Neural cell (in vitro differentiated cells): ENCODE data around the gene CARD9. TPM values are rescaled to one million over a fixed set of nuclear protein-coding genes. Genes with fewer than 3 reads are reported as not detected.

ENCODE experiments used
- H2AFZ ChIP-seq: fragments of 200-600, 300-800 bp; sonication (generic), shearing (Covaris generic); 2 replicates; pipeline ENCODE4 v1.6.0; 2014; ENCODE audit warnings: low read depth, mild to moderate bottlenecking, antibody characterized with exemption, low read length, moderate library complexity
- H3F3A ChIP-seq: fragments of 200-600 bp; shearing (Covaris generic); 2 replicates; pipeline ENCODE4 v1.6.1; 2016; ENCODE audit warnings: mild to moderate bottlenecking, moderate library complexity, mixed read lengths, antibody characterized with exemption, low read length; ENCODE audit not compliant: insufficient read depth, poor library complexity, severe bottlenecking
- H3K27ac ChIP-seq: fragments of 200-600, 300-800 bp; sonication (generic), shearing (Covaris generic); 2 replicates; pipeline ENCODE4 v1.5.1; 2014; ENCODE audit warnings: mild to moderate bottlenecking, low read length, moderate library complexity
- H3K27me3 ChIP-seq: fragments of 300-800, 200-600 bp; sonication (generic), shearing (Covaris generic); 2 replicates; pipeline ENCODE4 v1.6.0; 2014; ENCODE audit warnings: mild to moderate bottlenecking, low read depth, low read length, moderate library complexity; ENCODE audit not compliant: insufficient read depth
- H3K36me3 ChIP-seq: fragments of 300-800, 200-600 bp; sonication (generic), shearing (Covaris generic); 2 replicates; pipeline ENCODE4 v1.5.1; 2014; ENCODE audit warnings: mild to moderate bottlenecking, antibody characterized with exemption, low read length, moderate library complexity; ENCODE audit not compliant: insufficient read depth
- H3K4me2 ChIP-seq: fragments of 300-800, 200-600 bp; sonication (generic), shearing (Covaris generic); 2 replicates; pipeline ENCODE4 v1.6.0; 2014; ENCODE audit warnings: mild to moderate bottlenecking, low read length
- H3K4me3 ChIP-seq: fragments of 300-800, 200-600 bp; sonication (generic), shearing (Covaris generic); 2 replicates; pipeline ENCODE4 v1.5.1; 2014; ENCODE audit warnings: mild to moderate bottlenecking, low read length, moderate library complexity
- H3K79me2 ChIP-seq: fragments of 200-600 bp; shearing (Covaris generic); replicated peaks from 2 replicates; pipeline ENCODE4 v1.6.0; 2014; ENCODE audit warnings: mild to moderate bottlenecking, low read length, moderate library complexity; ENCODE audit not compliant: insufficient read depth
- H3K9ac ChIP-seq: fragments of 300-800, 200-600 bp; sonication (generic), shearing (Covaris generic); 2 replicates; pipeline ENCODE4 v1.6.1; 2016; ENCODE audit warnings: mild to moderate bottlenecking, low read length, mixed read lengths
- H3K9me2 ChIP-seq: fragments of 200-600 bp; shearing (Covaris generic); 2 replicates; pipeline ENCODE4 v1.6.1; 2016; ENCODE audit warnings: mild to moderate bottlenecking, low read length, mixed read lengths; ENCODE audit not compliant: insufficient read depth
- H3K9me3 ChIP-seq: fragments of 200-600, 300-800 bp; sonication (generic), shearing (Covaris generic); 2 replicates; pipeline ENCODE4 v1.6.1; 2016; ENCODE audit warnings: mild to moderate bottlenecking, mixed run types, low read length, moderate library complexity, mixed read lengths
- H4K20me1 ChIP-seq: fragments of 200-600 bp; shearing (Covaris generic); 2 replicates; pipeline ENCODE4 v1.6.1; 2016; ENCODE audit warnings: mild to moderate bottlenecking, mixed run types; ENCODE audit not compliant: insufficient read depth
- CTCF ChIP-seq: fragments of 450-650 bp; IDR thresholded peaks from 2 replicates; pipeline ENCODE4 v1.5.1; 2014; ENCODE audit warnings: antibody characterized with exemption, mild to moderate bottlenecking, moderate library complexity; ENCODE audit not compliant: poor library complexity, severe bottlenecking
- EP300 ChIP-seq: fragments of 450-650 bp; conservative IDR thresholded peaks from 2 replicates; pipeline ENCODE4 v1.6.1; 2014; ENCODE audit warnings: antibody characterized with exemption, mild to moderate bottlenecking, moderate library complexity; ENCODE audit not compliant: poor library complexity, severe bottlenecking
- EZH2 ChIP-seq: fragments of 200-600, 300-800 bp; shearing (Covaris generic), sonication (generic); IDR thresholded peaks from 2 replicates; pipeline ENCODE4 v1.6.1; 2014; ENCODE audit warnings: antibody characterized with exemption, low read length, borderline replicate concordance, mild to moderate bottlenecking; ENCODE audit not compliant: insufficient read depth, poor library complexity, severe bottlenecking
- MXI1 ChIP-seq: fragments of 450-650 bp; conservative IDR thresholded peaks from 2 replicates; pipeline ENCODE4 v1.6.1; 2014; ENCODE audit warnings: antibody characterized with exemption, mild to moderate bottlenecking; ENCODE audit not compliant: poor library complexity, severe bottlenecking
- POLR2AphosphoS5 ChIP-seq: IDR thresholded peaks from 2 replicates; pipeline ENCODE4 v1.6.1; 2012
- RAD21 ChIP-seq: fragments of 450-650 bp; conservative IDR thresholded peaks from 2 replicates; pipeline ENCODE4 v1.6.1; 2014; ENCODE audit warnings: antibody characterized with exemption, mild to moderate bottlenecking, moderate library complexity
- SMC3 ChIP-seq: fragments of 450-650 bp; conservative IDR thresholded peaks from 2 replicates; pipeline ENCODE4 v1.6.1; 2014; ENCODE audit warnings: antibody characterized with exemption, mild to moderate bottlenecking, moderate library complexity; ENCODE audit not compliant: poor library complexity
- TAF1 ChIP-seq: IDR thresholded peaks from 2 replicates; pipeline ENCODE4 v1.6.1; 2012; ENCODE audit warnings: low read depth
- polyA plus RNA-seq: library from polyadenylated mRNA; depleted of rRNA; stranded (reverse); fragments of >200 nt; gene quantifications from 2 replicates; pipeline ENCODE4 v1.2.3, GENCODE V29; 2014
- TF ChIP-seq, protein P1 (sequence below): IDR thresholded peaks from 2 replicates; pipeline ENCODE4 v1.6.1; 2012; ENCODE audit warnings: borderline replicate concordance

The CARD9 gene
- polyA plus RNA-seq, 1 donor from 2014 or later: 0.77 TPM

DNA sequence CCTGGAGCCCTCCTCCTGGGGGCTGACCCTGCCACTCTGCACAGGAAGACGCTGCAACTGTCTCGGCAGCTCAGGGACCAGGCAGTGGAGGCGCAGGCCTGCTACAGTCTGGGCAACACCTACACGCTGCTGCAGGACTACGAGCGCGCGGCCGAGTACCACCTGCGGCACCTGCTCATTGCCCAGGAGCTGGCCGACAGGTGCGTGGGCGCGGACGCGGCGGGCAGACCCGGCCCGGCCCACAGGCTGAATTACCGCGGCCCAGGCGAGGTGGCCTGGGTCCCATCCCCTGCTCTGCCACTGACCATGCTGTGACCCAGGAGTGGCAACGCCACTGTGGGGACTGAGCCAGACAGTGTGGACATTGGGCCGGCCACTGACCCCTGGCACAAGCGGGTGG, 35.0 kb downstream of the CARD9 start:
- Histone ChIP-seq H3K36me3 (no peaks in the 10 kb centered on the region), H3K4me3 (no peak overlapping the region), H3K9me2 (no peaks in the 10 kb centered on the region), H2AFZ (no peak overlapping the region), H3K4me2 (no peak overlapping the region), H3K79me2 (no peaks in the 10 kb centered on the region), H3F3A (no peaks in the 10 kb centered on the region), H3K9ac (no peak overlapping the region), H4K20me1 (no peaks in the 10 kb centered on the region), H3K9me3 (no peaks in the 10 kb centered on the region), H3K27ac (no peak overlapping the region), H3K27me3 (no peaks in the 10 kb centered on the region)
- no peak for TF ChIP-seq EP300
- TF ChIP-seq, protein P1, sequence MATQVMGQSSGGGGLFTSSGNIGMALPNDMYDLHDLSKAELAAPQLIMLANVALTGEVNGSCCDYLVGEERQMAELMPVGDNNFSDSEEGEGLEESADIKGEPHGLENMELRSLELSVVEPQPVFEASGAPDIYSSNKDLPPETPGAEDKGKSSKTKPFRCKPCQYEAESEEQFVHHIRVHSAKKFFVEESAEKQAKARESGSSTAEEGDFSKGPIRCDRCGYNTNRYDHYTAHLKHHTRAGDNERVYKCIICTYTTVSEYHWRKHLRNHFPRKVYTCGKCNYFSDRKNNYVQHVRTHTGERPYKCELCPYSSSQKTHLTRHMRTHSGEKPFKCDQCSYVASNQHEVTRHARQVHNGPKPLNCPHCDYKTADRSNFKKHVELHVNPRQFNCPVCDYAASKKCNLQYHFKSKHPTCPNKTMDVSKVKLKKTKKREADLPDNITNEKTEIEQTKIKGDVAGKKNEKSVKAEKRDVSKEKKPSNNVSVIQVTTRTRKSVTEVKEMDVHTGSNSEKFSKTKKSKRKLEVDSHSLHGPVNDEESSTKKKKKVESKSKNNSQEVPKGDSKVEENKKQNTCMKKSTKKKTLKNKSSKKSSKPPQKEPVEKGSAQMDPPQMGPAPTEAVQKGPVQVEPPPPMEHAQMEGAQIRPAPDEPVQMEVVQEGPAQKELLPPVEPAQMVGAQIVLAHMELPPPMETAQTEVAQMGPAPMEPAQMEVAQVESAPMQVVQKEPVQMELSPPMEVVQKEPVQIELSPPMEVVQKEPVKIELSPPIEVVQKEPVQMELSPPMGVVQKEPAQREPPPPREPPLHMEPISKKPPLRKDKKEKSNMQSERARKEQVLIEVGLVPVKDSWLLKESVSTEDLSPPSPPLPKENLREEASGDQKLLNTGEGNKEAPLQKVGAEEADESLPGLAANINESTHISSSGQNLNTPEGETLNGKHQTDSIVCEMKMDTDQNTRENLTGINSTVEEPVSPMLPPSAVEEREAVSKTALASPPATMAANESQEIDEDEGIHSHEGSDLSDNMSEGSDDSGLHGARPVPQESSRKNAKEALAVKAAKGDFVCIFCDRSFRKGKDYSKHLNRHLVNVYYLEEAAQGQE: no peak
- TF ChIP-seq POLR2AphosphoS5: no peak
- TF ChIP-seq TAF1: no peak
- TF ChIP-seq EZH2: no peak
- no peak for TF ChIP-seq RAD21
- no peak for TF ChIP-seq CTCF
- no peak for TF ChIP-seq MXI1
- no peak for TF ChIP-seq SMC3

DNA sequence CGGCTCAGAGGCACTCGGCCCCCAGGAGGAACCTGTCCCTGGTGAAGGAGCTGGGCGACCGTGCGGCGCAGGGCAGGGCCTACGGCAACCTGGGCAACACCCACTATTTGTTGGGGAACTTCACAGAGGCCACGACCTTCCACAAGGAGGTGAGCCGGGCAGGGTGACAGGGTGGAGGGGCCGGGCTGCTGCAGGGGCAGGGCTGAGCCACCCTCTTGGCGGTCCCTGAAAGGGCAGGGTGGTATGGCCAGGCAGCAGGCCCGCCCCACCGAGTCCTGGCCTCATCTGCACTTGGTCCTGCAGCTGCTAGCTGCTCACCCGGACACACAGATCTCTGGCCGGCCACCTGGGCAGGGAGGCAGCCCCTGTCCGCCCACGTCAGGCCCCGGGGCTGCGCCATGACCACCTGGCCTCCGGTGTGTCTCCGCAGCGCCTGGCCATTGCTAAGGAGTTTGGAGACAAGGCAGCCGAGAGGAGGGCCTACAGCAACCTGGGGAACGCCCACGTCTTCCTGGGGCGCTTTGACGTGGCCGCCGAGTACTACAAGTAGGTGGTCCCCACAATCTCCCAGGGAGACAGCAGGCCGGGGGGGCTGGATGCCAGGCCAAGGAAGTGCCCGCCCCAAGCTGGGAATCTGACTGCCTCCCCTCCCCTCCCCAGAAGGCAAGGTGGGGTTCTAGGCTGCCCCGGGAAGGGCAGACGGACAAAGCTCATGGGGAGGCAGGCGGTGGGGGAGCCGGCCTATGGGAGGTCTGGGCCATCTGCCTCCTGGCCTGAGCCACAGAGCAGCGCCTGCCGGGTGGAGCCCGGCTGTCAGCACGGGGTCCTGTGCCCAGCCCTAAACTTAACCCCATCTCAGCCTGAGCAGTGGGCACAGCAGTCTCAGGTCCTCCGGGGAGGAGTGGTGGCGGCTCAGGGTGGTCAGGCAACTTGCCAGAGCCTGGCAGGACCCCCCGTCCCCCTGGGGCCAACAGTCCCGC, 35.8 kb downstream of the CARD9 start:
- H3F3A ChIP-seq: no peaks in the 10 kb centered on the region
- TF ChIP-seq EZH2: no peak
- TF ChIP-seq CTCF: no peak
- TF ChIP-seq RAD21: no peak
- no peak for TF ChIP-seq EP300
- H3K4me3 ChIP-seq: no peak overlapping the region
- H4K20me1 ChIP-seq: no peaks in the 10 kb centered on the region
- no peaks in the 10 kb centered on the region for H3K79me2 ChIP-seq
- no peak overlapping the region for H3K4me2 ChIP-seq
- H3K9ac ChIP-seq: no peak overlapping the region
- H3K27ac ChIP-seq: no peak overlapping the region
- no peaks in the 10 kb centered on the region for H3K9me3 ChIP-seq
- H3K9me2 ChIP-seq: no peaks in the 10 kb centered on the region
- H2AFZ ChIP-seq: no peak overlapping the region
- H3K27me3 ChIP-seq: no peaks in the 10 kb centered on the region
- no peaks in the 10 kb centered on the region for H3K36me3 ChIP-seq
